K562 (cell line): ENCODE data around the gene INPP5D. TPM values are rescaled to one million over a fixed set of nuclear protein-coding genes. Genes with fewer than 3 reads are reported as not detected.

Experiments used
- ATAC-seq: fragments of 200-7000 bp; cut with Tn5 transposase; 3 replicates; pipeline ENCODE4 v1.9.1; 2020; ENCODE audit warnings: moderate library complexity
- BruUV-seq: library from RNA; stranded (reverse); fragments of 400-500 nt; replicated peaks from 2 replicates; lab custom pipeline; 2021; lab: Mats Ljungman, UMichigan
- CTCF ChIA-PET: fragments of 300-600 bp; formaldehyde crosslinking; extraction: SDS; loops from one replicate; lab custom pipeline; 2021; ENCODE audit warnings: low intra/inter-chr PET ratio; lab: Yijun Ruan, JAX
- POLR2A ChIA-PET: fragments of 300-600, 350-650 bp; sonication (Branson Sonifier 250); formaldehyde crosslinking; extraction: SDS; loops from one replicate; lab custom pipeline; 2021; ENCODE audit warnings: antibody characterized with exemption, inconsistent platforms; lab: Yijun Ruan, JAX
- DNase-seq, 4 experiments: peaks; one replicate each; pipeline versions ENCODE4 v3.0.0 to v3.0.0-alpha.2; 2011 to 2018; ENCODE audit warnings: low spot score in 3 of 4, mixed read lengths in 3 of 4; ENCODE audit errors: extremely low read depth in 1 of 4
- FAIRE-seq: peaks from 2 replicates; lab custom pipeline; 2011; peaks lifted over from hg19 to GRCh38; lab: Jason Lieb, UNC
- H2AFZ ChIP-seq: 2 replicates; pipeline ENCODE4 v1.6.0; 2011; ENCODE audit warnings: low read depth, low read length, control low read depth, inconsistent platforms
- H3K27ac ChIP-seq: fragments of 200-600 bp; 3 replicates; pipeline ENCODE4 v1.8.0; 2011; ENCODE audit warnings: low read depth, mild to moderate bottlenecking, control low read depth, inconsistent platforms, low read length, moderate library complexity, mixed read lengths; ENCODE audit errors: extremely low read depth
- H3K27me3 ChIP-seq, 2 experiments: fragments of 300-600 bp in 1 of 2; 2 replicates in 1 of 2; 3 replicates in 1 of 2; pipeline versions ENCODE4 v1.6.0 to v1.8.0; 2011; ENCODE audit warnings: inconsistent platforms in 2 of 2, low read length in 2 of 2, mild to moderate bottlenecking in 1 of 2, mixed read lengths in 1 of 2, moderate library complexity in 1 of 2; ENCODE audit not compliant: control insufficient read depth in 2 of 2, insufficient read depth in 2 of 2
- H3K36me3 ChIP-seq: fragments of 300-600 bp; 3 replicates; pipeline ENCODE4 v1.8.0; 2011; ENCODE audit warnings: mild to moderate bottlenecking, low read length, inconsistent platforms; ENCODE audit not compliant: control insufficient read depth, insufficient read depth
- H3K4me1 ChIP-seq, 2 experiments: fragments of 200-600 bp in 1 of 2; replicated peaks in 1 of 2; 2 replicates in 1 of 2; 3 replicates in 1 of 2; pipeline versions ENCODE4 v1.5.1 to v1.8.0; 2011; ENCODE audit warnings: inconsistent platforms in 2 of 2, low read length in 2 of 2, mild to moderate bottlenecking in 1 of 2, mixed read lengths in 1 of 2, moderate library complexity in 1 of 2; ENCODE audit not compliant: control insufficient read depth in 2 of 2, insufficient read depth in 2 of 2
- H3K4me2 ChIP-seq: 2 replicates; pipeline ENCODE4 v1.6.1; 2011; ENCODE audit warnings: low read length, control low read depth, inconsistent platforms, mixed read lengths; ENCODE audit not compliant: insufficient read depth
- H3K4me3 ChIP-seq: fragments of 200-600 bp; sonication (generic), shearing (Covaris generic); 2 replicates; pipeline ENCODE4 v1.5.1; 2016; ENCODE audit warnings: control low read depth, inconsistent platforms
- H3K79me2 ChIP-seq: fragments of 200-600 bp; 3 replicates; pipeline ENCODE4 v1.8.0; 2011; ENCODE audit warnings: low read length, inconsistent platforms; ENCODE audit not compliant: control insufficient read depth, insufficient read depth
- H3K9ac ChIP-seq, 2 experiments: 2 replicates each; pipeline versions ENCODE4 v1.6.0 to v1.6.1; 2011; ENCODE audit warnings: low read depth in 2 of 2, low read length in 2 of 2, control low read depth in 1 of 2, inconsistent platforms in 1 of 2, mild to moderate bottlenecking in 1 of 2, mixed read lengths in 1 of 2; ENCODE audit not compliant: insufficient read depth in 1 of 2
- H3K9me1 ChIP-seq: one replicate; pipeline ENCODE4 v1.6.0; 2011; ENCODE audit warnings: inconsistent platforms, mild to moderate bottlenecking, low read length, moderate library complexity; ENCODE audit not compliant: control insufficient read depth, insufficient read depth
- H3K9me3 ChIP-seq: replicated peaks from 2 replicates; pipeline ENCODE4 v1.5.1; 2011; ENCODE audit warnings: low read depth, low read length, inconsistent platforms; ENCODE audit not compliant: control insufficient read depth, insufficient read depth
- H4K20me1 ChIP-seq: replicated peaks from 2 replicates; pipeline ENCODE4 v1.6.1; 2011; ENCODE audit warnings: low read length, inconsistent platforms, mixed read lengths; ENCODE audit not compliant: control insufficient read depth, insufficient read depth
- C11orf30 ChIP-seq: fragments of 450-650 bp; IDR thresholded peaks from 2 replicates; pipeline ENCODE4 v1.6.1; 2016; ENCODE audit warnings: low read depth, mild to moderate bottlenecking
- CBFA2T2 ChIP-seq: fragments of 450-650 bp; conservative IDR thresholded peaks from 2 replicates; pipeline ENCODE4 v1.6.1; 2017; ENCODE audit warnings: mild to moderate bottlenecking
- CHD1 ChIP-seq: fragments of 200-600 bp; sonication (generic); IDR thresholded peaks from one replicate; pipeline ENCODE4 v1.6.1; 2012; ENCODE audit warnings: mild to moderate bottlenecking, moderate library complexity, low read length, inconsistent platforms
- KLF13 ChIP-seq: fragments of 450-650 bp; IDR thresholded peaks from 2 replicates; pipeline ENCODE4 v1.6.1; 2016; ENCODE audit warnings: missing genetic modification characterization, low read depth, mild to moderate bottlenecking, missing compliant biosample characterization, moderate library complexity, borderline replicate concordance
- KLF6 ChIP-seq: fragments of 250-450 bp; sonication (Bioruptor Pico); IDR thresholded peaks from 2 replicates; pipeline ENCODE4 v1.4.0; 2020; ENCODE audit warnings: mild to moderate bottlenecking, moderate library complexity, borderline replicate concordance
- MBD2 ChIP-seq: sonication (generic); IDR thresholded peaks from 2 replicates; pipeline ENCODE4 v1.6.1; 2016; ENCODE audit warnings: low read depth, borderline replicate concordance
- XRCC4 ChIP-seq: IDR thresholded peaks from one replicate; pipeline ENCODE4 v1.6.1; 2011; ENCODE audit not compliant: insufficient read depth, insufficient read length; ENCODE audit errors: extremely low read depth
- ZKSCAN3 ChIP-seq: fragments of 250-450 bp; sonication (Bioruptor Pico); IDR thresholded peaks from 2 replicates; pipeline ENCODE4 v1.4.0; 2020
- ZNF239 ChIP-seq: fragments of 250-450 bp; sonication (Bioruptor Pico); IDR thresholded peaks from 2 replicates; pipeline ENCODE4 v1.4.0; 2020; ENCODE audit warnings: mild to moderate bottlenecking
- WGBS: fragments of 100-300 bp; shearing (Covaris generic); methylation state at CpG from one replicate; pipeline ENCODE4 v1.1.6; 2016; ENCODE audit warnings: low coverage, mixed read lengths; ENCODE audit not compliant: insufficient coverage; ENCODE audit errors: missing lambda C conversion rate; 5-methylcytosine and 5-hydroxymethylcytosine counted together
- in situ Hi-C: fragments of 300-500 bp; cut with MboI; formaldehyde crosslinking; loops from 4 replicates; pipeline ENCODE4 v1.15.0; 2018; ENCODE audit warnings: inconsistent platforms, mixed read lengths
- intact Hi-C: fragments of 100-400 bp; cut with micrococcal nuclease; formaldehyde crosslinking; loops from 2 replicates; pipeline ENCODE4 v1.14.2; 2022
- polyA plus RNA-seq, 8 experiments: library from polyadenylated mRNA; depleted of rRNA in 4 of 8; stranded (reverse) in 5 of 8; unstranded in 3 of 8; fragments of >200 nt; fragmentation: Nextera tagmentation in 2 of 8; fragmentation: Illumina TruSeq in 1 of 8; extraction: Ambion mirVana in 2 of 8; extraction: Trizol in 1 of 8; gene quantifications; 2 replicates each; pipeline versions ENCODE4 v1.2.1 to v1.2.3, GENCODE V29; 2011 to 2014; ENCODE audit warnings: inconsistent platforms in 1 of 8, missing spikeins in 1 of 8
- total RNA-seq, 7 experiments: library from RNA; depleted of rRNA in 6 of 7; stranded (reverse); fragments of >200 nt in 6 of 7; fragmentation: Illumina TruSeq in 2 of 7; extraction: Trizol in 2 of 7; gene quantifications; 2 replicates each; pipeline versions ENCODE4 v1.2.1 to v1.2.3, GENCODE V29; 2011 to 2021; ENCODE audit warnings: low replicate concordance in 1 of 7
- TF ChIP-seq, protein P1 (sequence below): sonication (generic); formaldehyde crosslinking; IDR thresholded peaks from 2 replicates; pipeline ENCODE4 v1.8.0; 2022; ENCODE audit warnings: mild to moderate bottlenecking, missing genetic modification reagents
- TF ChIP-seq, protein P2 (sequence below), 3 experiments: fragments of 200-800 bp in 1 of 3; fragments of 250-450 bp in 1 of 3; fragments of 450-650 bp in 1 of 3; sonication (Bioruptor Pico) in 1 of 3; sonication (Bioruptor generic) in 1 of 3; formaldehyde crosslinking in 1 of 3; IDR thresholded peaks; 2 replicates each; pipeline versions ENCODE4 v1.6.1 to v1.8.0; 2016 to 2022; ENCODE audit warnings: mild to moderate bottlenecking in 2 of 3, missing genetic modification characterization in 2 of 3, missing compliant biosample characterization in 1 of 3, moderate library complexity in 1 of 3

The INPP5D gene
- total and polyA plus RNA-seq, 9 of the 15 experiments (the other 6 are each of a cell fraction or from before 2014, with no cell fraction given) = 0.55 to 6.2 (median 2.2) TPM

DNA sequence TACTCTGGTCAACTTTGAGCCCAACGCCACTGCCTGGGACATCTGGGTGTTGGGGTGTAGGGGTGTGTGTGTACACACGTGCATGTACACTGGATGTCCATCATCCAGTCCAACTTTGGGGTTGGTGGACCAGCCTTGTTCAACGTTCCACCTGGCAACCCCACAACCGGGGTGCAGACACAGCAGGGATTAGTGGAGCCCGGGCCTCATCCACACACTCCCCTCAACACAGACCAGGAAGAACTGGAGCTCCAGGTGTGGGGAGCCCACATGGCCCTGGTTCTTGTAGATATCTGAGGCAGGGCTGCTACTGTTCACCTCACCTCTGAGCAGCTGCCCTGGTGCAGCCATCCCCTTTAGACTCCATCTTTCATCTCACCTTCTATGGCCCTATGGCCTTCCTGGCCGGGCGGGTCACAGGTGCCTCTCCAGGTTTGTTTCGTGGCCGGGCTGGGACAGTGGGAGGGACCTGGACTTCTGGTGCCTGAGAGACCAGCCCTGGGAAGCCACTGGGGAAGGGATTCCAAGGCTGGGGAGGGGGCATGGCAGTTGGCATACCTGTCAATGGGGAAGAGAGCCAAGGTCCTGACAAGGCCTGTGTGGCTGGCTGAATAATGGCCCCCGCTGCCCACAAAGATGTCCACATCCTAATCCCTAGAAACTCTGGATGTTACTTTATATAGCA is 20.2 kb upstream of the INPP5D start:
- no peak for FAIRE-seq
- Histone ChIP-seq H3K27me3 (peaks cover 0 to 52% of the 10 kb centered on the region in 2 experiments; a peak in 3 of 5 replicates), H3K4me2 (no peak overlapping the region), H3K9me1 (no peaks in the 10 kb centered on the region), H3K36me3 (no peaks in the 10 kb centered on the region), H3K4me3 (no peak overlapping the region), H3K79me2 (no peaks in the 10 kb centered on the region), H2AFZ (no peak overlapping the region), H3K9ac (no peak overlapping the region), H3K27ac (no peak overlapping the region), H4K20me1 (no peaks in the 10 kb centered on the region), H3K9me3 (no peaks in the 10 kb centered on the region; the same call in 1 of the 2 replicates), H3K4me1 (no peaks in the 10 kb centered on the region; a peak in 2 of 5 replicates)
- WGBS = 18% methylated on average over 10 of the region's 10 CpGs
- no peak for TF ChIP-seq C11orf30
- TF ChIP-seq ZNF239 = peak; percentile 67
- in situ Hi-C loops = no loop called here
- no peak for ATAC-seq
- intact Hi-C loops = loop anchor here (10.0 kb wide), 1 partner anchor 215 kb away; the partner anchor contains the start of gene ATG16L1
- CTCF ChIA-PET = no interaction called here
- BruUV-seq = no TSS peak
- no peak for DNase-seq
- POLR2A ChIA-PET = no interaction called here

DNA sequence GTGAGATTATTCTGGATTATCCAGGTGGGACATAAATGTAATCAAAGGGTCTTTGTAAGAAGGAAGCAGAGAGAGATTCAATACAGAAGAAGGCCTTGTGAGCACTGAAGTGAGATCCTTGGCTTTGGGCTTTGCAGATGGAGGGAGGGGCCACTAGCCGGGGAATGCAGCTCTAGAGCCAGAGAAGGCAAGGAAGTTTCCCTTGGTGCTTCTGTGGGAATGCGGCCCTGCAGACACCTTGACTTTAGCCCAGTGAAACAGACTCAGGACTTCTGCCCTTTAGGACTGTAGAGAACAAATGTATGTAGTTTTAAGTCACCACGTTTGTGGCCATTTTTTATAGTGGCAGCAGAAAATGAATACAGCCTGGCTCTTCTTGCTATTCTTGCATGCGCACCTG is 19.6 kb upstream of the INPP5D start:
- Histone ChIP-seq H3K4me1 (no peaks in the 10 kb centered on the region; a peak in 1 of 5 replicates), H3K27me3 (peaks cover 0 to 52% of the 10 kb centered on the region in 2 experiments; a peak in 3 of 5 replicates), H3K36me3 (no peaks in the 10 kb centered on the region), H3K4me2 (no peak overlapping the region), H3K9me1 (no peaks in the 10 kb centered on the region), H3K4me3 (no peak overlapping the region), H3K9ac (no peak overlapping the region), H3K9me3 (no peaks in the 10 kb centered on the region; the same call in 1 of the 2 replicates), H4K20me1 (no peaks in the 10 kb centered on the region), H2AFZ (no peak overlapping the region), H3K27ac (no peak overlapping the region), H3K79me2 (no peaks in the 10 kb centered on the region)
- no TSS peak for BruUV-seq
- in situ Hi-C loops = no loop called here
- no peak for ATAC-seq
- WGBS = 14% methylated on average over 4 of the region's 4 CpGs
- intact Hi-C loops = loop anchor here (10.0 kb wide), 1 partner anchor 214 kb away; the partner anchor contains the start of gene ATG16L1
- CTCF ChIA-PET = no interaction called here
- DNase-seq = no peak
- no peak for FAIRE-seq
- POLR2A ChIA-PET = no interaction called here
- TF ChIP-seq, protein P1, sequence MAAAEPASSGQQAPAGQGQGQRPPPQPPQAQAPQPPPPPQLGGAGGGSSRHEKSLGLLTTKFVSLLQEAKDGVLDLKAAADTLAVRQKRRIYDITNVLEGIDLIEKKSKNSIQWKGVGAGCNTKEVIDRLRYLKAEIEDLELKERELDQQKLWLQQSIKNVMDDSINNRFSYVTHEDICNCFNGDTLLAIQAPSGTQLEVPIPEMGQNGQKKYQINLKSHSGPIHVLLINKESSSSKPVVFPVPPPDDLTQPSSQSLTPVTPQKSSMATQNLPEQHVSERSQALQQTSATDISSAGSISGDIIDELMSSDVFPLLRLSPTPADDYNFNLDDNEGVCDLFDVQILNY = no peak
- no peak for TF ChIP-seq CHD1
- TF ChIP-seq XRCC4 = no peak
- no peak for TF ChIP-seq MBD2
- no peak for TF ChIP-seq CBFA2T2
- TF ChIP-seq, protein P2, sequence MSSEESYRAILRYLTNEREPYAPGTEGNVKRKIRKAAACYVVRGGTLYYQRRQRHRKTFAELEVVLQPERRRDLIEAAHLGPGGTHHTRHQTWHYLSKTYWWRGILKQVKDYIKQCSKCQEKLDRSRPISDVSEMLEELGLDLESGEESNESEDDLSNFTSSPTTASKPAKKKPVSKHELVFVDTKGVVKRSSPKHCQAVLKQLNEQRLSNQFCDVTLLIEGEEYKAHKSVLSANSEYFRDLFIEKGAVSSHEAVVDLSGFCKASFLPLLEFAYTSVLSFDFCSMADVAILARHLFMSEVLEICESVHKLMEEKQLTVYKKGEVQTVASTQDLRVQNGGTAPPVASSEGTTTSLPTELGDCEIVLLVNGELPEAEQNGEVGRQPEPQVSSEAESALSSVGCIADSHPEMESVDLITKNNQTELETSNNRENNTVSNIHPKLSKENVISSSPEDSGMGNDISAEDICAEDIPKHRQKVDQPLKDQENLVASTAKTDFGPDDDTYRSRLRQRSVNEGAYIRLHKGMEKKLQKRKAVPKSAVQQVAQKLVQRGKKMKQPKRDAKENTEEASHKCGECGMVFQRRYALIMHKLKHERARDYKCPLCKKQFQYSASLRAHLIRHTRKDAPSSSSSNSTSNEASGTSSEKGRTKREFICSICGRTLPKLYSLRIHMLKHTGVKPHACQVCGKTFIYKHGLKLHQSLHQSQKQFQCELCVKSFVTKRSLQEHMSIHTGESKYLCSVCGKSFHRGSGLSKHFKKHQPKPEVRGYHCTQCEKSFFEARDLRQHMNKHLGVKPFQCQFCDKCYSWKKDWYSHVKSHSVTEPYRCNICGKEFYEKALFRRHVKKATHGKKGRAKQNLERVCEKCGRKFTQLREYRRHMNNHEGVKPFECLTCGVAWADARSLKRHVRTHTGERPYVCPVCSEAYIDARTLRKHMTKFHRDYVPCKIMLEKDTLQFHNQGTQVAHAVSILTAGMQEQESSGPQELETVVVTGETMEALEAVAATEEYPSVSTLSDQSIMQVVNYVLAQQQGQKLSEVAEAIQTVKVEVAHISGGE (CRISPR knock-in tag; IDR thresholded peaks at IDR 0.05) = no peak
- TF ChIP-seq KLF13 = no peak
- TF ChIP-seq KLF6 (CRISPR knock-in tag) = no peak
- no peak for TF ChIP-seq ZKSCAN3
